Activated CD4-positive, alpha-beta memory T cell treated with anti-CD3 and anti-CD28 coated beads, Interleukin-2, amount 10 ng/mL, durations not matched to agents 7 days and 5 days (primary cell): ENCODE measurements around the gene ACOT7. TPM values are rescaled to one million over a fixed set of nuclear protein-coding genes. Genes with fewer than 3 reads are reported as not detected.

ENCODE experiments used
- CTCF ChIA-PET: fragments of 350-600 bp; sonication (Branson Sonifier 250); formaldehyde crosslinking; loops from one replicate; lab custom pipeline; 2021; ENCODE audit warnings: antibody characterized with exemption, inconsistent platforms; lab: Charles Lee
- POLR2A ChIA-PET: fragments of 350-600 bp; sonication (Branson Sonifier 250); formaldehyde crosslinking; loops from one replicate; lab custom pipeline; 2021; ENCODE audit warnings: antibody characterized with exemption; lab: Charles Lee
- DNase-seq: peaks from one replicate; pipeline ENCODE4 v3.0.0-alpha.2; 2020
- H3K27ac Mint-ChIP-seq: one replicate; pipeline ENCODE4 v1.8.0; 2021; ENCODE audit warnings: mild to moderate bottlenecking, mixed read lengths
- H3K27me3 Mint-ChIP-seq: one replicate; pipeline ENCODE4 v1.8.0; 2021; ENCODE audit warnings: mixed read lengths
- H3K36me3 Mint-ChIP-seq: one replicate; pipeline ENCODE4 v1.8.0; 2021; ENCODE audit warnings: low read depth, mixed read lengths
- H3K4me1 Mint-ChIP-seq: one replicate; pipeline ENCODE4 v1.8.0; 2021; ENCODE audit warnings: mixed read lengths
- H3K4me3 Mint-ChIP-seq: one replicate; pipeline ENCODE4 v1.8.0; 2021; ENCODE audit warnings: mild to moderate bottlenecking, mixed read lengths
- H3K9me3 Mint-ChIP-seq: one replicate; pipeline ENCODE4 v1.8.0; 2021; ENCODE audit warnings: mixed read lengths
- total RNA-seq, 2 experiments: library from RNA; stranded (reverse); gene quantifications; one replicate each; pipeline ENCODE4 v1.2.3, GENCODE V29; 2021

ACOT7 gene
- total RNA-seq, 2 experiments from 2014 or later: 56.8 to 58.6 TPM

DNA sequence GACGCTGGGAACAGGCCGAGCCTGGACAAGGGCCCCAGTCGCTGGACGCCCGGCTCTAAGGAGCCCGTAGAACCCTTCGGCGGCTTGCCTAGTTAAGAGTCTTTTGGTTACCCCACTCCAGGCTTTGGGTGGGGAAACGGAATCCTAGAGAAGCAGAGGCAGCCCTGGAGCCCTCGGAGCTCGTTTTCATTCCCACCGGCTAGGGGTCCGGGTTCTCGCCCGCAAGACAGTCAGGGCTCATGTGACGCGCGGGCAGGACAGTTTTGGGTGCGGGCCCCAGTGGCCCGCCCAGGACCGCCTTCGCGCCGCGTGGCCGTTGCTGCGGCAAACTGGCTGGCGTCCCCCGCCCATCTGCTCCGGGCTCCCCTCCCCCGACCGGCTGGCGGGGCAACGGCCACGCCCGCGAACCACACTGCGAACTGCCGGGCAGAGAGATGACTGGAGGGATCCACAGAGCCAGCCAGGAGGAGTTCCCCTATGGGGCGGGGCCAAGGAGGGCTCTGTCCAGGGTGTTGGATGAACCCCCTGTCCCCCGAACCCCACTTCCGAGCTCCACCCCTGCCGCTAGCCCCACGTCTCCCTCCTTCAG lies 27.0 kb upstream of the ACOT7 start:
- ChIA-PET CTCF (interaction anchor here (0.8 to 7.1 kb wide), 5 partner anchors 15 to 107 kb away, joined by 3 to 108 read pairs (median 3); no protein-coding TSS in a partner anchor), POLR2A (interaction anchor here (0.8 to 1.5 kb wide), 6 partner anchors 10 to 214 kb away, joined by 3 to 4 read pairs (median 3); partner anchors contain the start of gene RNF207)
- no peaks in the 10 kb centered on the region for H3K9me3 Mint-ChIP-seq
- H3K27ac Mint-ChIP-seq: no peak overlapping the region
- peaks cover 35% of the 10 kb centered on the region for H3K4me1 Mint-ChIP-seq
- no peaks in the 10 kb centered on the region for H3K36me3 Mint-ChIP-seq
- H3K27me3 Mint-ChIP-seq: peaks cover 69% of the 10 kb centered on the region
- no peak for DNase-seq
- no peak overlapping the region for H3K4me3 Mint-ChIP-seq

- Mint-ChIP-seq H3K36me3 (no peaks in the 10 kb centered on the region), H3K4me3 (peak within 1 kb of the TSS; percentile 13), H3K9me3 (no peaks in the 10 kb centered on the region), H3K27ac (no peak within 1 kb of the TSS), H3K4me1 (peaks cover 37% of the 10 kb centered on the region), H3K27me3 (peaks cover 75% of the 10 kb centered on the region)
- POLR2A ChIA-PET: interaction anchor here (0.8 to 1.6 kb wide), 5 partner anchors 9 to 214 kb away, joined by 3 to 7 read pairs (median 3); partner anchors contain the start of gene RNF207
- CTCF ChIA-PET: interaction anchor here (1.1 to 7.1 kb wide), 4 partner anchors 15 to 107 kb away, joined by 3 to 108 read pairs (median 4); no protein-coding TSS in a partner anchor
- no peak for DNase-seq
Measured at GRCh38 chr1:6419804-6420453, 26.4 kb upstream of the ACOT7 start, which contains the start of gene HES2. TSS of gene HES2 (minus strand) at chr1:6419919. CDS start at chr1:6419820, 99 bp downstream.

DNA sequence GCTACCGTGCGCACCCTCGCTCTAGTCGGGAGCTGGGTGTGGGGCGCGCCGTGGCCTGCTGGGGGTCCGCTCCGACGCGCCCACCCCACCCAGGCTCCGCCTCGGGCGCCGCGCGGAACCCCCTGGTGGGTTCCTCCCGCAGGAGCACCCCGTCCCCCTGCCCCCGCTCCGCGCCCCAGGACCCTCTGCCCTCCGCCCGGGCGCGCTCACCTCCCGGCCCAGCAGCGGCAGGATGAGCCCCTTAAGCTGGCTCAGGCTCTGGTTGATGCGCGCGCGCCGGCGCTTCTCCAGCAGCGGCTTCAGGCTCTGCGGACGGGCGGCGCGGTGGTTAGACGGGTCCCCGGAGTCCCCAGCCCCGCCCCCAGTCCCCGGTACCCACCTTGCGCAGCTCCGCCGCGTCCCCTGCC lies 25.8 kb upstream of the ACOT7 start:
- no peak for DNase-seq
- Mint-ChIP-seq H3K4me1 (peaks cover 39% of the 10 kb centered on the region), H3K27ac (no peak overlapping the region), H3K4me3 (no peak overlapping the region), H3K9me3 (no peaks in the 10 kb centered on the region), H3K27me3 (peaks cover 79% of the 10 kb centered on the region), H3K36me3 (no peaks in the 10 kb centered on the region)
- POLR2A ChIA-PET: interaction anchor here (1.5 to 1.6 kb wide), 2 partner anchors 19 to 25 kb away, joined by 4 to 7 read pairs; no protein-coding TSS in a partner anchor
- CTCF ChIA-PET: interaction anchor here (1.3 to 7.1 kb wide), 2 partner anchors 14 to 17 kb away, joined by 3 to 108 read pairs; no protein-coding TSS in a partner anchor

GRCh38 chr1:6418668-6419396 lies 25.3 kb upstream of the ACOT7 start:
- Mint-ChIP-seq H3K4me1 (peaks cover 37% of the 10 kb centered on the region), H3K27ac (no peak overlapping the region), H3K27me3 (peaks cover 77% of the 10 kb centered on the region), H3K4me3 (no peak overlapping the region), H3K36me3 (no peaks in the 10 kb centered on the region), H3K9me3 (no peaks in the 10 kb centered on the region)
- POLR2A ChIA-PET: interaction anchor here (1.5 to 1.6 kb wide), 3 partner anchors 20 to 25 kb away, joined by 4 to 7 read pairs (median 5); partner anchors contain the start of gene ACOT7
- CTCF ChIA-PET: interaction anchor here (0.9 to 7.1 kb wide), 3 partner anchors 14 to 25 kb away, joined by 3 to 108 read pairs (median 3); no protein-coding TSS in a partner anchor
- no peak for DNase-seq

- H3K4me3 Mint-ChIP-seq: no peak overlapping the region
- peaks cover 33% of the 10 kb centered on the region for H3K4me1 Mint-ChIP-seq
- no peak overlapping the region for H3K27ac Mint-ChIP-seq
- H3K27me3 Mint-ChIP-seq: peaks cover 71% of the 10 kb centered on the region
- CTCF ChIA-PET: interaction anchor here (0.9 to 7.1 kb wide), 3 partner anchors 13 to 24 kb away, joined by 3 to 108 read pairs (median 3); no protein-coding TSS in a partner anchor
- no peak for DNase-seq
- no peaks in the 10 kb centered on the region for H3K36me3 Mint-ChIP-seq
- H3K9me3 Mint-ChIP-seq: no peaks in the 10 kb centered on the region
- POLR2A ChIA-PET: interaction anchor here (1.6 kb wide), 2 partner anchors 20 to 24 kb away, joined by 5 to 7 read pairs; partner anchors contain the start of gene ACOT7
Measured at GRCh38 chr1:6417961-6418667, 24.5 kb upstream of the ACOT7 start.

GRCh38 chr1:6416906-6417305 lies 23.3 kb upstream of the ACOT7 start:
- POLR2A ChIA-PET: interaction anchor here (1.7 kb wide), 1 partner anchor 25 kb away, joined by 5 read pairs; no protein-coding TSS in a partner anchor
- CTCF ChIA-PET: interaction anchor here (7.1 kb wide), 1 partner anchor 20 kb away, joined by 108 read pairs; no protein-coding TSS in a partner anchor
- H3K4me3 Mint-ChIP-seq: no peak overlapping the region
- no peaks in the 10 kb centered on the region for H3K9me3 Mint-ChIP-seq
- H3K36me3 Mint-ChIP-seq: no peaks in the 10 kb centered on the region
- H3K27ac Mint-ChIP-seq: no peak overlapping the region
- H3K4me1 Mint-ChIP-seq: peaks cover 26% of the 10 kb centered on the region
- peaks cover 71% of the 10 kb centered on the region for H3K27me3 Mint-ChIP-seq
- no peak for DNase-seq

DNA sequence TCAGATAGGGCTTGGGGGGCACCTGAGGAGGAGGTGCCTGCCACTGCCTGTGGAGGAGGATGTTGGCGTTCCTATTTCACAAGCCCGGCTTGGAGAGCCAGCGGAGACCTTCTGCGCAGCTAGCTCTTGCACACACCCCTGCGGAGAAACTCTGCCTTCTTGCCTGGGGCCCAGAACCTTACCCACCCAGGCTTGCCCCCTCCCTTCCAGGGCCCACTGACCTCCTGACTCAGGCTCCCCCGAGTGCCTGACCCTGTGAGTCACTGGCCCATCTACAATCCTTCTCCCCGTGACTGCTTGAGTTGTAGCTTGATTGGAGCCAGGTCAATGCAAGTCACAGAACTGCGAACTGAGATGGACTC lies 22.7 kb upstream of the ACOT7 start:
- no peak overlapping the region for H3K27ac Mint-ChIP-seq
- no peak overlapping the region for H3K4me3 Mint-ChIP-seq
- CTCF ChIA-PET: interaction anchor here (1.5 kb wide), 1 partner anchor 12 kb away, joined by 4 read pairs; no protein-coding TSS in a partner anchor
- H3K27me3 Mint-ChIP-seq: peaks cover 67% of the 10 kb centered on the region
- H3K36me3 Mint-ChIP-seq: no peaks in the 10 kb centered on the region
- no peak for DNase-seq
- no peaks in the 10 kb centered on the region for H3K9me3 Mint-ChIP-seq
- H3K4me1 Mint-ChIP-seq: peaks cover 19% of the 10 kb centered on the region
- POLR2A ChIA-PET: interaction anchor here (1.7 kb wide), 1 partner anchor 24 kb away, joined by 5 read pairs; no protein-coding TSS in a partner anchor

- CTCF ChIA-PET: interaction anchor here (0.7 to 2.8 kb wide), 10 partner anchors 8 to 66 kb away, joined by 3 to 18 read pairs (median 4); partner anchors contain the start of gene ACOT7
- Mint-ChIP-seq H3K36me3 (no peaks in the 10 kb centered on the region), H3K4me1 (peaks cover 10% of the 10 kb centered on the region), H3K27ac (no peak overlapping the region), H3K9me3 (no peaks in the 10 kb centered on the region), H3K4me3 (no peak overlapping the region), H3K27me3 (peaks cover 59% of the 10 kb centered on the region)
- POLR2A ChIA-PET: interaction anchor here (1.1 to 1.7 kb wide), 2 partner anchors 23 to 167 kb away, joined by 3 to 5 read pairs; no protein-coding TSS in a partner anchor
- DNase-seq: no peak
Measured at GRCh38 chr1:6414881-6415626, 21.5 kb upstream of the ACOT7 start.

- ChIA-PET CTCF (interaction anchor here (0.7 to 2.8 kb wide), 13 partner anchors 8 to 168 kb away, joined by 3 to 18 read pairs (median 4); partner anchors contain the start of gene ACOT7), POLR2A (interaction anchor here (1.1 kb wide), 1 partner anchor 167 kb away, joined by 3 read pairs; no protein-coding TSS in a partner anchor)
- peak; percentile 46 for DNase-seq
- peaks cover 58% of the 10 kb centered on the region for H3K27me3 Mint-ChIP-seq
- H3K4me1 Mint-ChIP-seq: peaks cover 9% of the 10 kb centered on the region
- no peaks in the 10 kb centered on the region for H3K36me3 Mint-ChIP-seq
- no peaks in the 10 kb centered on the region for H3K9me3 Mint-ChIP-seq
- no peak overlapping the region for H3K27ac Mint-ChIP-seq
- H3K4me3 Mint-ChIP-seq: no peak overlapping the region
Measured at GRCh38 chr1:6414443-6414844, 20.9 kb upstream of the ACOT7 start.

- Mint-ChIP-seq H3K4me1 (peaks cover 7% of the 10 kb centered on the region), H3K36me3 (no peaks in the 10 kb centered on the region), H3K9me3 (no peaks in the 10 kb centered on the region), H3K27me3 (peaks cover 53% of the 10 kb centered on the region), H3K27ac (no peak overlapping the region), H3K4me3 (no peak overlapping the region)
- no peak for DNase-seq
- ChIA-PET CTCF (interaction anchor here (0.6 to 2.8 kb wide), 3 partner anchors 10 to 166 kb away, joined by 3 to 18 read pairs (median 8); no protein-coding TSS in a partner anchor), POLR2A (no interaction called here)
Measured at GRCh38 chr1:6412896-6413295, 19.3 kb upstream of the ACOT7 start.
